ENCODE measurements around the gene TP53I13. TPM values are rescaled to one million over a fixed set of nuclear protein-coding genes. Genes with fewer than 3 reads are reported as not detected.

Gene TP53I13
- total RNA-seq, 1 donor from 2014 or later: 31.7 TPM

- Mint-ChIP-seq H3K4me1 (ENCODE audit: low read depth, unreplicated experiment) (peaks cover 4% of the 10 kb centered on the region), H3K4me3 (ENCODE audit: unreplicated experiment) (no peak overlapping the region), H3K36me3 (ENCODE audit: low read depth, unreplicated experiment) (peaks cover 16% of the 10 kb centered on the region), H3K27ac (ENCODE audit: unreplicated experiment) (no peak overlapping the region), H3K9me3 (ENCODE audit: unreplicated experiment) (no peaks in the 10 kb centered on the region), H3K27me3 (ENCODE audit: low read depth, unreplicated experiment) (peaks cover under 1% of the 10 kb centered on the region)
- no peak for FAIRE-seq
- DNase-seq (ENCODE audit: low read depth): no peak
- Histone ChIP-seq H2AFZ (ENCODE audit: low read depth, low read length) (no peak overlapping the region), H4K20me1 (ENCODE audit: insufficient read depth, low read length) (peaks cover 40% of the 10 kb centered on the region), H3K36me3 (ENCODE audit: insufficient read depth, low read length) (peaks cover 2% of the 10 kb centered on the region), H3K9me3 (ENCODE audit: insufficient read depth, low read depth, low read length) (no peaks in the 10 kb centered on the region), H3K79me2 (ENCODE audit: insufficient read depth, low read length) (no peaks in the 10 kb centered on the region), H3K4me1 (ENCODE audit: insufficient read depth, low read length) (peaks cover 15% of the 10 kb centered on the region), H3K4me2 (ENCODE audit: low read length) (no peak overlapping the region), H3K4me3 (ENCODE audit: insufficient read depth, low read depth, low read length) (no peak overlapping the region), H3K9ac (ENCODE audit: low read length) (no peak overlapping the region), H3K27me3 (ENCODE audit: insufficient read depth, low read length) (no peaks in the 10 kb centered on the region), H3K27ac (ENCODE audit: low read depth, low read length) (no peak overlapping the region)
- no peak for TF ChIP-seq EZH2 (IDR thresholded peaks at IDR 0.05; ENCODE audit: insufficient read depth, low read length)
- TF ChIP-seq, protein P1, sequence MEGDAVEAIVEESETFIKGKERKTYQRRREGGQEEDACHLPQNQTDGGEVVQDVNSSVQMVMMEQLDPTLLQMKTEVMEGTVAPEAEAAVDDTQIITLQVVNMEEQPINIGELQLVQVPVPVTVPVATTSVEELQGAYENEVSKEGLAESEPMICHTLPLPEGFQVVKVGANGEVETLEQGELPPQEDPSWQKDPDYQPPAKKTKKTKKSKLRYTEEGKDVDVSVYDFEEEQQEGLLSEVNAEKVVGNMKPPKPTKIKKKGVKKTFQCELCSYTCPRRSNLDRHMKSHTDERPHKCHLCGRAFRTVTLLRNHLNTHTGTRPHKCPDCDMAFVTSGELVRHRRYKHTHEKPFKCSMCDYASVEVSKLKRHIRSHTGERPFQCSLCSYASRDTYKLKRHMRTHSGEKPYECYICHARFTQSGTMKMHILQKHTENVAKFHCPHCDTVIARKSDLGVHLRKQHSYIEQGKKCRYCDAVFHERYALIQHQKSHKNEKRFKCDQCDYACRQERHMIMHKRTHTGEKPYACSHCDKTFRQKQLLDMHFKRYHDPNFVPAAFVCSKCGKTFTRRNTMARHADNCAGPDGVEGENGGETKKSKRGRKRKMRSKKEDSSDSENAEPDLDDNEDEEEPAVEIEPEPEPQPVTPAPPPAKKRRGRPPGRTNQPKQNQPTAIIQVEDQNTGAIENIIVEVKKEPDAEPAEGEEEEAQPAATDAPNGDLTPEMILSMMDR (IDR thresholded peaks at IDR 0.05; ENCODE audit: insufficient read depth, low read depth, low read length): no peak
These were observed 7.2 kb downstream of the TP53I13 start for GRCh38 chr17:29575511-29576213.

GRCh38 chr17:29576214-29577000 lies 7.9 kb downstream of the TP53I13 start:
- Histone ChIP-seq H3K4me2 (ENCODE audit: low read length) (no peak overlapping the region), H3K27me3 (ENCODE audit: insufficient read depth, low read length) (no peaks in the 10 kb centered on the region), H3K4me1 (ENCODE audit: insufficient read depth, low read length) (peaks cover 15% of the 10 kb centered on the region), H2AFZ (ENCODE audit: low read depth, low read length) (no peak overlapping the region), H3K9ac (ENCODE audit: low read length) (no peak overlapping the region), H3K27ac (ENCODE audit: low read depth, low read length) (no peak overlapping the region), H3K79me2 (ENCODE audit: insufficient read depth, low read length) (no peaks in the 10 kb centered on the region), H3K36me3 (ENCODE audit: insufficient read depth, low read length) (peaks cover 2% of the 10 kb centered on the region), H3K4me3 (ENCODE audit: insufficient read depth, low read depth, low read length) (no peak overlapping the region), H4K20me1 (ENCODE audit: insufficient read depth, low read length) (peaks cover 40% of the 10 kb centered on the region), H3K9me3 (ENCODE audit: insufficient read depth, low read depth, low read length) (no peaks in the 10 kb centered on the region)
- H3K27me3 Mint-ChIP-seq (ENCODE audit: low read depth, unreplicated experiment): no peaks in the 10 kb centered on the region
- peaks cover 4% of the 10 kb centered on the region for H3K4me1 Mint-ChIP-seq (ENCODE audit: low read depth, unreplicated experiment)
- no peak overlapping the region for H3K4me3 Mint-ChIP-seq (ENCODE audit: unreplicated experiment)
- no peak for TF ChIP-seq EZH2 (IDR thresholded peaks at IDR 0.05; ENCODE audit: insufficient read depth, low read length)
- TF ChIP-seq, protein P1 (IDR thresholded peaks at IDR 0.05; ENCODE audit: insufficient read depth, low read depth, low read length): no peak
- peaks cover 10% of the 10 kb centered on the region for H3K36me3 Mint-ChIP-seq (ENCODE audit: low read depth, unreplicated experiment)
- DNase-seq (ENCODE audit: low read depth): no peak
- FAIRE-seq: no peak
- no peak overlapping the region for H3K27ac Mint-ChIP-seq (ENCODE audit: unreplicated experiment)
- H3K9me3 Mint-ChIP-seq (ENCODE audit: unreplicated experiment): no peaks in the 10 kb centered on the region

Data from astrocyte (in vitro differentiated cells and primary cell).